A673 (cell line): Measurements from ENCODE around the gene PLOD2.

Experiments used
- EZH2 ChIP-seq: fragments of 200-600 bp; sonication (generic); IDR thresholded peaks from 2 replicates; pipeline ENCODE4 v1.6.1; 2017; ENCODE audit warnings: borderline replicate concordance, low read depth, mild to moderate bottlenecking, mixed read lengths, antibody characterized with exemption, low read length; ENCODE audit not compliant: poor library complexity, severe bottlenecking
- TF ChIP-seq, protein P1 (sequence below): fragments of 300-800, 200-600 bp; sonication (generic); conservative IDR thresholded peaks from 2 replicates; pipeline ENCODE4 v1.5.1; 2017; ENCODE audit warnings: low read depth, mild to moderate bottlenecking, antibody characterized with exemption, low read length, moderate library complexity, mixed read lengths

DNA sequence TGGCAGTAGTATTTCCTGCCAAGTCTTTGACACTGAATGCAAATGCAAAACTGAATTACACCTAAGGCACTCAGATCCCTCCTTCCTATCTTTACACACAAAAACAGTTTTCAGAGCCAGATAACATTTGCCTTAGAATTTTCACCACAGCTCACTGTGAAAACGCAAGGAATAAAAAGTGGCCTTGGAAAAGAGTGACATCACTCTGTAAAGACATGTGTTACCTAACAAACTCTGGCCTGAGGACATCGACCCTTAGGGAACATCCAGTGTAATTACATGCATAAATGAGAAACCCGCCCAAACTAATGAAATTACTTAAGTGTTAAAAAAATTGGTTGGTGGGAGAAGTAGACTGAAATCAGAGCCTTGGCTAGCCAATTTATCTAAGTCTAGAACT, 88.9 kb downstream of the PLOD2 start:
- no peak for TF ChIP-seq EZH2
- TF ChIP-seq, protein P1, sequence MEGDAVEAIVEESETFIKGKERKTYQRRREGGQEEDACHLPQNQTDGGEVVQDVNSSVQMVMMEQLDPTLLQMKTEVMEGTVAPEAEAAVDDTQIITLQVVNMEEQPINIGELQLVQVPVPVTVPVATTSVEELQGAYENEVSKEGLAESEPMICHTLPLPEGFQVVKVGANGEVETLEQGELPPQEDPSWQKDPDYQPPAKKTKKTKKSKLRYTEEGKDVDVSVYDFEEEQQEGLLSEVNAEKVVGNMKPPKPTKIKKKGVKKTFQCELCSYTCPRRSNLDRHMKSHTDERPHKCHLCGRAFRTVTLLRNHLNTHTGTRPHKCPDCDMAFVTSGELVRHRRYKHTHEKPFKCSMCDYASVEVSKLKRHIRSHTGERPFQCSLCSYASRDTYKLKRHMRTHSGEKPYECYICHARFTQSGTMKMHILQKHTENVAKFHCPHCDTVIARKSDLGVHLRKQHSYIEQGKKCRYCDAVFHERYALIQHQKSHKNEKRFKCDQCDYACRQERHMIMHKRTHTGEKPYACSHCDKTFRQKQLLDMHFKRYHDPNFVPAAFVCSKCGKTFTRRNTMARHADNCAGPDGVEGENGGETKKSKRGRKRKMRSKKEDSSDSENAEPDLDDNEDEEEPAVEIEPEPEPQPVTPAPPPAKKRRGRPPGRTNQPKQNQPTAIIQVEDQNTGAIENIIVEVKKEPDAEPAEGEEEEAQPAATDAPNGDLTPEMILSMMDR, result no peak
